CD14-positive monocyte (primary cell): ENCODE data around the gene PRM3. TPM values are rescaled to one million over a fixed set of nuclear protein-coding genes. Genes with fewer than 3 reads are reported as not detected.

Experiments used
- DNase-seq, 3 donors: peaks; one replicate each; pipeline ENCODE4 v3.0.0-alpha.2; 2011 to 2022
- H2AFZ ChIP-seq: 2 replicates; pipeline ENCODE4 v1.6.0; 2012; ENCODE audit warnings: mild to moderate bottlenecking, low read depth, low read length, inconsistent platforms; ENCODE audit not compliant: insufficient read depth, poor library complexity, severe bottlenecking
- H3K27ac ChIP-seq, 2 donors: 1 replicate in 1 of 2; 2 replicates in 1 of 2; pipeline ENCODE4 v1.5.1; 2012 to 2013; ENCODE audit warnings: low read length in 2 of 2, control low read depth in 1 of 2, inconsistent platforms in 1 of 2, low read depth in 1 of 2, mild to moderate bottlenecking in 1 of 2
- H3K27me3 ChIP-seq, 2 donors: one replicate each; pipeline versions ENCODE4 v1.6.0 to v1.6.1; 2011 to 2013; ENCODE audit warnings: low read length in 2 of 2; ENCODE audit not compliant: control insufficient read depth in 2 of 2, insufficient read depth in 2 of 2
- H3K36me3 ChIP-seq, 2 donors: replicated peaks in 1 of 2; 1 replicate in 1 of 2; 2 replicates in 1 of 2; pipeline versions ENCODE4 v1.5.1 to v1.6.1; 2012 to 2013; ENCODE audit warnings: low read length in 2 of 2, control low read depth in 1 of 2, inconsistent platforms in 1 of 2, mild to moderate bottlenecking in 1 of 2; ENCODE audit not compliant: insufficient read depth in 2 of 2, control insufficient read depth in 1 of 2
- H3K4me1 ChIP-seq, 2 donors: 1 replicate in 1 of 2; 2 replicates in 1 of 2; pipeline versions ENCODE4 v1.5.1 to v1.6.1; 2012 to 2013; ENCODE audit warnings: low read length in 2 of 2, control low read depth in 1 of 2, inconsistent platforms in 1 of 2, mild to moderate bottlenecking in 1 of 2, moderate library complexity in 1 of 2; ENCODE audit not compliant: insufficient read depth in 2 of 2, control insufficient read depth in 1 of 2
- H3K4me2 ChIP-seq: replicated peaks from 2 replicates; pipeline ENCODE3; 2012; ENCODE audit warnings: low read length, moderate library complexity, mild to moderate bottlenecking; ENCODE audit not compliant: poor library complexity, severe bottlenecking; ENCODE audit errors: extremely low read depth
- H3K4me3 ChIP-seq, 3 experiments: fragments of 200-600 bp in 1 of 3; sonication (generic) in 1 of 3; replicated peaks in 1 of 3; 1 replicate in 2 of 3; 2 replicates in 1 of 3; pipeline ENCODE4 v1.5.1; 2011 to 2013; ENCODE audit warnings: low read length in 3 of 3, mild to moderate bottlenecking in 3 of 3, control low read depth in 2 of 3, low read depth in 2 of 3, inconsistent platforms in 1 of 3, moderate library complexity in 1 of 3
- H3K79me2 ChIP-seq: 2 replicates; pipeline ENCODE4 v1.6.0; 2012; ENCODE audit warnings: mild to moderate bottlenecking, control low read depth, inconsistent platforms, low read length, moderate library complexity; ENCODE audit not compliant: insufficient read depth
- H3K9ac ChIP-seq: 2 replicates; pipeline ENCODE4 v1.6.0; 2017; ENCODE audit warnings: low read length, mild to moderate bottlenecking; ENCODE audit not compliant: insufficient read depth, poor library complexity, severe bottlenecking
- H3K9me3 ChIP-seq, 2 donors: replicated peaks in 1 of 2; 1 replicate in 1 of 2; 2 replicates in 1 of 2; pipeline versions ENCODE4 v1.5.1 to v1.6.1; 2012 to 2013; ENCODE audit warnings: low read length in 2 of 2, control low read depth in 1 of 2; ENCODE audit not compliant: control insufficient read depth in 1 of 2, insufficient read depth in 1 of 2
- H4K20me1 ChIP-seq: 2 replicates; pipeline ENCODE4 v1.6.0; 2012; ENCODE audit warnings: mild to moderate bottlenecking, low read length, control low read depth, moderate library complexity; ENCODE audit not compliant: insufficient read depth
- H3K27ac Mint-ChIP-seq, 7 donors: one replicate each; pipeline ENCODE4 v1.8.0; 2020; ENCODE audit warnings: mild to moderate bottlenecking in 7 of 7, mixed read lengths in 7 of 7, moderate library complexity in 6 of 7, inconsistent platforms in 2 of 7
- H3K27me3 Mint-ChIP-seq, 3 donors: one replicate each; pipeline ENCODE4 v1.8.0; 2021 to 2022; ENCODE audit warnings: low read depth in 3 of 3, mild to moderate bottlenecking in 3 of 3, mixed read lengths in 3 of 3, moderate library complexity in 3 of 3, inconsistent platforms in 1 of 3
- H3K36me3 Mint-ChIP-seq, 2 donors: one replicate each; pipeline ENCODE4 v1.8.0; 2020; ENCODE audit warnings: mixed read lengths in 2 of 2, inconsistent platforms in 1 of 2, mild to moderate bottlenecking in 1 of 2
- H3K4me1 Mint-ChIP-seq: one replicate; pipeline ENCODE4 v1.8.0; 2020; ENCODE audit warnings: mild to moderate bottlenecking, mixed read lengths
- H3K4me3 Mint-ChIP-seq, 2 donors: one replicate each; pipeline ENCODE4 v1.8.0; 2020; ENCODE audit warnings: mild to moderate bottlenecking in 2 of 2, mixed read lengths in 2 of 2, moderate library complexity in 1 of 2
- H3K9me3 Mint-ChIP-seq, 7 donors: one replicate each; pipeline ENCODE4 v1.8.0; 2020 to 2022; ENCODE audit warnings: mixed read lengths in 7 of 7, mild to moderate bottlenecking in 6 of 7, moderate library complexity in 6 of 7, inconsistent platforms in 2 of 7
- WGBS: methylation state at CpG from one replicate; pipeline ENCODE4 v1.1.5; 2013; ENCODE audit warnings: missing lambda C conversion rate; ENCODE audit not compliant: insufficient coverage; 5-methylcytosine and 5-hydroxymethylcytosine counted together
- intact Hi-C, 2 donors: fragments of 100-400 bp; cut with micrococcal nuclease; formaldehyde crosslinking; loops; one replicate each; pipeline versions ENCODE4 v1.15.0 to v1.15.1; 2023
- polyA plus RNA-seq, 3 donors: library from polyadenylated mRNA; depleted of rRNA in 1 of 3; unstranded in 2 of 3; stranded (reverse) in 1 of 3; fragments of 300-500 nt in 2 of 3; fragments of >200 nt in 1 of 3; fragmentation: Illumina TruSeq in 2 of 3; gene quantifications; 1 replicate in 2 of 3; 2 replicates in 1 of 3; pipeline ENCODE4 v1.2.3, GENCODE V29; 2012 to 2021
- TF ChIP-seq, protein P1 (sequence below): fragments of 200-600 bp; IDR thresholded peaks from one replicate; pipeline ENCODE4 v1.8.0; 2022; ENCODE audit warnings: antibody characterized with exemption, mild to moderate bottlenecking

PRM3 gene
- polyA plus RNA-seq, 3 donors = not detected

DNA sequence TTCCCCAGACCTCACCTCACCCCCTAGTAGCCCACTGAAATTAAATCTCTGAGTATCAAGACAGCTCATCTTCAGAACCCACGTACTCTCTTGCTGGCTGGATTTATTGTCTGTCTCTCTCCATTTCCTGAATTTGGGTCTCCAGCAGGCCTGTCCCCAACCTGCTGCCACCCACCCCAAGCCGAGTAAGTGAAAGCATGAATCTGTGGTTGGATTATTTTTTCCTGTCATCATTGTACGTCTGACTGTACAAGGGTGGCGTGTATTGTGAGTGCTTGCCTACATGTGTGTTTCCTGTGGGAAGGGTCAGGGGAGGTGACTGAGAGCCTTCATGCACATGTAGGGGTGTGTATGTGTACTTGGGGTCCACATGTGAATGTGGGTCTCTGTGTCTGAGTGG is 9.7 kb downstream of the PRM3 start:
- Histone ChIP-seq H3K4me3 (no peak overlapping the region), H3K36me3 (no peaks in the 10 kb centered on the region), H3K27ac (no peak overlapping the region), H3K4me2 (no peak overlapping the region), H3K79me2 (no peaks in the 10 kb centered on the region), H3K4me1 (peaks cover 10 to 16% of the 10 kb centered on the region in 2 donors), H2AFZ (no peak overlapping the region), H3K9me3 (no peaks in the 10 kb centered on the region), H3K9ac (no peak overlapping the region), H4K20me1 (no peaks in the 10 kb centered on the region), H3K27me3 (peaks cover 0 to 9% of the 10 kb centered on the region in 2 donors)
- Mint-ChIP-seq H3K36me3 (no peaks in the 10 kb centered on the region), H3K4me3 (peak overlapping the region in 1 of 2 donors; percentile 1), H3K4me1 (peaks cover 22% of the 10 kb centered on the region), H3K9me3 (peaks cover 0 to 3% (median 0%) of the 10 kb centered on the region in 7 donors), H3K27ac (peak overlapping the region in 1 of 7 donors; percentile 1), H3K27me3 (peaks cover 29 to 51% (median 37%) of the 10 kb centered on the region in 3 donors)
- no peak for DNase-seq
- TF ChIP-seq, protein P1, sequence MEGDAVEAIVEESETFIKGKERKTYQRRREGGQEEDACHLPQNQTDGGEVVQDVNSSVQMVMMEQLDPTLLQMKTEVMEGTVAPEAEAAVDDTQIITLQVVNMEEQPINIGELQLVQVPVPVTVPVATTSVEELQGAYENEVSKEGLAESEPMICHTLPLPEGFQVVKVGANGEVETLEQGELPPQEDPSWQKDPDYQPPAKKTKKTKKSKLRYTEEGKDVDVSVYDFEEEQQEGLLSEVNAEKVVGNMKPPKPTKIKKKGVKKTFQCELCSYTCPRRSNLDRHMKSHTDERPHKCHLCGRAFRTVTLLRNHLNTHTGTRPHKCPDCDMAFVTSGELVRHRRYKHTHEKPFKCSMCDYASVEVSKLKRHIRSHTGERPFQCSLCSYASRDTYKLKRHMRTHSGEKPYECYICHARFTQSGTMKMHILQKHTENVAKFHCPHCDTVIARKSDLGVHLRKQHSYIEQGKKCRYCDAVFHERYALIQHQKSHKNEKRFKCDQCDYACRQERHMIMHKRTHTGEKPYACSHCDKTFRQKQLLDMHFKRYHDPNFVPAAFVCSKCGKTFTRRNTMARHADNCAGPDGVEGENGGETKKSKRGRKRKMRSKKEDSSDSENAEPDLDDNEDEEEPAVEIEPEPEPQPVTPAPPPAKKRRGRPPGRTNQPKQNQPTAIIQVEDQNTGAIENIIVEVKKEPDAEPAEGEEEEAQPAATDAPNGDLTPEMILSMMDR = no peak
- 18% methylated on average over 4 of the region's 4 CpGs for WGBS
- intact Hi-C loops = no loop called here

DNA sequence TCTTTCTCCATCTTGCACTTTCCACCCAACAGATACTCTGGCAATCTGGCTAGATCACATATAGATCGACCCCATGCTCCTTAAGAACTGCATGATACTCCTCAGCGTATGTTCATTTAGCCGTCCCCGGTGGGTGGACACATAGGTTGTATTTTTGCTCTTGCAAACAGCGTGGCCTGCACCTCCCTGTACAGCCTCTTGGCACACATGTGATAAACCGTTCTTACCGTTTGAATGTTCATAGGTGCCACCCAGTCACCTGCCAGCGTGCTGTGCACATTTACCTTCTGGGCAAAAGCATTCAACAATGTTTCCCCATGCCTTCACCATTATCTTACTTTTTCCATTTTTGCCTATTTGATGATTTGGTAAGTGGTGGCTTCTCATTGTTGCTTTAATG is 10.5 kb downstream of the PRM3 start:
- Histone ChIP-seq H3K79me2 (no peaks in the 10 kb centered on the region), H3K4me3 (no peak overlapping the region), H3K4me2 (no peak overlapping the region), H3K27me3 (peaks cover 0 to 15% of the 10 kb centered on the region in 2 donors), H3K9ac (no peak overlapping the region), H2AFZ (no peak overlapping the region), H3K27ac (no peak overlapping the region), H3K4me1 (peaks cover 15 to 22% of the 10 kb centered on the region in 2 donors), H3K9me3 (no peaks in the 10 kb centered on the region), H3K36me3 (no peaks in the 10 kb centered on the region), H4K20me1 (no peaks in the 10 kb centered on the region)
- intact Hi-C loops = no loop called here
- H3K36me3 Mint-ChIP-seq = no peaks in the 10 kb centered on the region
- TF ChIP-seq, protein P1 = no peak
- peaks cover 26 to 52% (median 36%) of the 10 kb centered on the region in 3 donors for H3K27me3 Mint-ChIP-seq
- 93% methylated on average over 5 of the region's 8 CpGs for WGBS
- H3K27ac Mint-ChIP-seq = no peak overlapping the region
- peaks cover 0 to 3% (median 0%) of the 10 kb centered on the region in 7 donors for H3K9me3 Mint-ChIP-seq
- peaks cover 29% of the 10 kb centered on the region for H3K4me1 Mint-ChIP-seq
- H3K4me3 Mint-ChIP-seq = no peak overlapping the region
- DNase-seq = no peak
